HG03175 (cell line): Measurements from ENCODE around the gene ARHGDIB.

Source experiments
- ATAC-seq: cut with Tn5 transposase; IDR thresholded peaks from one replicate; pipeline ENCODE4 v1.9.1; 2021; ENCODE audit warnings: mild to moderate bottlenecking, moderate library complexity; ENCODE audit not compliant: unreplicated experiment

ARHGDIB gene

DNA sequence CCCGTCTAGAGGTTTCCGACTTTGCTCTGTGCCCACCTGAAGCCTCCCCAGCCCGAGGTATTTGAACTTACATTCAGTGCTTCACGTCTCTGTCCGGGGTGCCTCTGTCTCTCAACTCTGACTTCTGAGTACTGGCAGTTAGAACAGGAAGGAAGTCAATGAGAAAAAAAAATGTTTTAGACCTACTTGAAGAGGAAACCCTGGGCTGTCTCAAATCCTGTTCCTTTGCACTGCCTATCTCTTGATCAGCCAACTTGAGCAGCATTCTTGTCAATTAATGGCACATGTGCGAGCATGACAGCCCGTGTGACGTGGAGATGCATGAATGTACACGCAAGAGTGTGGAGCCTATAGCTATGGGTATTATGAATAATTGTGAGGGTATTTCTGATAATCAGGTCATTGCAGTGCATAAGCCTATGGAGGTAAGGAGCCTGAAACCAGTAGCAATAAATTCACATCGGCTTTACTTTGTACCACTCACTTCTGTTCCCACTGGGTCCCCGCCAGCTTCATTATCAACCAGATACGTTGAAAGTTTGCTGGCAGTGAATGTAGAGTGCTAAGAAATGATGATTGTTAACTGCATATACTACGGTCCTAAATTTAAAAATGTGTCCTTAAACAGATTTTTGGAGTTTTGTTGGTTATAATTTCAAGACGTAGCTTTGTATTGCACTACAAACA, at the start of gene ARHGDIB:
Gene ARHGDIB (minus strand): TSS at position 136 of the 687 bp plus-strand sequence. CDS start 10,889 bp downstream, outside the sequence.
- peak; percentile 71 for ATAC-seq

DNA sequence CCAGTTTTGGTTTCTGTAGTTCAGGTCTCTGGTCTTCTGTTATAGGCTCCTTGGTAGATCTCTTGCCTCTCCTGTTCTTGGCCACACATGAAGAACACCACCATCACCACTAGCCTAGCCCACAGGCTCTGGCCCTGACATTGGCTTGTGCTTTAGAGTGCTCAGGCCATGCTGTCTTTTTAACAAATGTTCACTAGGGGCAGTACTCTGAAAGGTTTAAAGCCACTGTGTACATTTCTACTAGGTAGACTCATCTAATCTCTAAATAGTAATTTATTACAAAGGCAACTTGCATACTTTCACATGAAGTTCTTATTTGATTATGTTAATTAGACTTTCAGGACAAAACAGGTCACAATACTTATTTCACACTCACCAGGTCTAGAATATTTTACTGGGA, 49.8 kb upstream of the ARHGDIB start:
- ATAC-seq = peak; percentile 53

DNA sequence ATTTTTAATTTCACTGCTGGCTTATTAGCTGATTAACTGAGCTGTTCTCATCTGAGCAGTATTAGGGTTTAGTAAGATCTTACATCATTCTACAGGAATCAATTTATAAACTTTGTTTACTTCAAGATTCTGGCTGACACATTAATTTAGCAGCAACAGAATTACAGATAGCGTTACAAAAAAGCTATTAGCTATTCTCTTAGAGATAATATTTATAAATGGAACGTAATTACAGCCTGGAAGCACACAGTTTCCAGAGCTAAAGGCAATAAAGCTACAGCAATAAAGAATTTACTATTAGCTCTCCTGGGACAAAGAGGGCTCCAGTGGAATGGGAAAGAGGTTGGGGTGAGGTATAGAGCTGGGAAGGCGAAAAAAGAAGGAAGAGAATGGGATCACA, 46.1 kb upstream of the ARHGDIB start:
- no peak for ATAC-seq

DNA sequence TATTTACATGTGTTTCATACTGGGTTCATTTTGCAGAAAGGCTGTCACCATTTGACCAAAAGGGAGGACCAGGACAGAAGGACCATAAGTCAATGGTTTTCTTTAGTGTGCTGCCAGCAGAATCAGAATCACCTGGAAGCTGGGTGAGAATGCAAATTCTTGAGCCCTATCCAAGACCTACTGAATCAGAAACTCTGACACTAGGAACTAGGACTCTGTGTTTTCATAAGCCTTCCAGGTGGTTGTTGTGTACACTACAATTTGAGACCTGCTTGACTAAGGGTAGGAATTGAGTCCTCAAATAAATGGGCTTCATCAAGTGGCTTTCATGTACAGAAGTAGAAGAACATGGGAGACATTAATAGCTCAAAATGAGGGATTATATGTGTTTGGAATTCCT, 43.7 kb upstream of the ARHGDIB start:
- ATAC-seq = no peak

DNA sequence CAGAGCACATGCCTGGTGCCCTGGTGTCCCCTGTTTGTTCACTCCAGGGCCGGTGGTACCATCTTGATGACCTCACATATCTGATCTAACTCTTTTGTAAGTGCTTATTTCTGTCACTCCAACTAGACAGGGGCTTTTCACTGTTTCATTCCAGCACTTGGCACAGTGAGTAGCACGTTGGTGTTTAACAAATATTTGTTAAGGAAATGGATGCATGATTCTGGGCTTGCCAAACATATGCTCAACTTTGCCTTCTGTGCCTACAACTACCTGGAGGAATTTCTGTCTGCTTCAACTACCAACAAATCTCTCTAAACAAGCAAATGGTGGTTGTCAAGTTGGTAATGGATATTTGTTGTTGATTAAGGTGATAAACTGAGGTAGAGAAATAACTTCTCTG, 43.0 kb upstream of the ARHGDIB start:
- ATAC-seq = no peak

DNA sequence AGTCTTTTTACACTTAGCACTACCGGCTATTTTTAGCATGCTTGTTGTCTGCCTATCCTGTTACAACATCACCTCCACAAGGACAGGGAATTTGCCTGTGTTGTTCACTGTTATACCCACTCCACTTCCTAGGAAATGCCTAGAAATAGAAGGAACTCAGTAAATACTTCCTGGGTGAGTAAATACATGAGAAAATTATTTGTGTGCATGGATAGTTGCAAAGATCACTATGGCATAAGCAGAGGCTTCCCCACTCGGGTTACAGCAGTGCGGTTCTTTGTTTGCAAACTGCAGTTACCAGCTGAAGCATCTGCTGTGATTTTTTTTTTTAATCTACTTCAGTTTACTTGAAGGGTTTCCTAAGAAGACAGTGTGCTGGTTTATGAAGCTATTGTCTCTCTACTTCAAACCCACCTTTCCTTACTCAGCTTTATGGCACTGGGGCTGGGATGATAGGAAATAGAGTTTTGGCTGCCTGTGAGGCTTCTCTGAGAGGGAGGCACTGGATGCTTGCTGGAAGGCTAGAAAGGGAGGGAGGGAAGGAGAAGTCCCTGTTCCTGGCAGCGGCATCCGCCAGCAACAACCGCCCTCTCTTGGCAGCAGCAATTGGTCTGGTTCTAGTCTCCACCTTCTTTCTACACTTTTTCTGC, 40.5 kb upstream of the ARHGDIB start:
- no peak for ATAC-seq

DNA sequence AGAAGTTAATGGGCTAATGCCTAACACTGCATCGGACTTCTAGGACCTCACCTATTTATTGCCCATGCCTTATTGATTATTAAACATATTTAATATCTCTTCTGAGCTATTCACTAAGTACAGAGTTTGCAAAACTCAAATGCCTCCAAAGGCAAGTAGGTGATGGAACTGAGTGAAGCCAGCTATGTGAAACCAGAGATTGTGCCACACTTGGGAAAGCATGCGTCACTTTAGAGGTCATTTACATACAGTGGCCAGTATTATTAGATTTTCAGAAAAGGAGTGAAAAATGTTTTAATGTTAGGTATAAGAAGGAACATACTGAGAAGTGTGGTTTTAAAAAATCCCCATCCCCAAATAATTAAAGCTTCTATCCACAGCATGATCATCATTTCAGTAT, 39.2 kb upstream of the ARHGDIB start:
- ATAC-seq = no peak

DNA sequence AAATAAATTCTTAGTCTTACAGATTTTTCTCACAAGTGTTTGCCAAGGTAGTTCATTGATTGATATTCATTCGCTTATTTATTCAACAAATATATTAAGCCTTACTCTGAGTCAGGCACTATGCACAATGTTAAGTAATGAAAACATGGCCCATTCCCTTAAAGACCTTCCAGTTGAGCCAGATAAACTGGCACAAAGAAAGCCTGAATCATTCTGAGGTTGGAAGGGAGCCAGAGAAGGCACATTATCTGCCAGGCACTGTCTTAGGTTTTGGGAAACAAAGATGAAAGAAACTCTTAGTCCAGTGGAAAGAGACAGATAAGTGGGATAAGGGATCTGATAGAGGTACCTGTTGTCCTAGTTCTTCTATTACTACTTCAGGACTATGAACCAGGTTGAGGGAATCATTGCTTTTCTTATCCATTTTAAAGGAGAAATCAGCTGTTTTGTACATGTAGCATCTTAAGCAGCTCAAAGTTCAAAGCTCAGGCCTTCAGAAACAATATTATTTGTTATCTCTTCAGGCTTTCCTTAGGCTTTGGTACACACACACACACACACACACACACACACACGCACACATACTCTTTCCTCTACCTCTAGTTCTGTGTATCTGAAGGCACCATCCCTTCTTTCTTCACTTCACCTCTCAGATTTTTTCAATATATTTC, 38.4 kb upstream of the ARHGDIB start:
- ATAC-seq = no peak

DNA sequence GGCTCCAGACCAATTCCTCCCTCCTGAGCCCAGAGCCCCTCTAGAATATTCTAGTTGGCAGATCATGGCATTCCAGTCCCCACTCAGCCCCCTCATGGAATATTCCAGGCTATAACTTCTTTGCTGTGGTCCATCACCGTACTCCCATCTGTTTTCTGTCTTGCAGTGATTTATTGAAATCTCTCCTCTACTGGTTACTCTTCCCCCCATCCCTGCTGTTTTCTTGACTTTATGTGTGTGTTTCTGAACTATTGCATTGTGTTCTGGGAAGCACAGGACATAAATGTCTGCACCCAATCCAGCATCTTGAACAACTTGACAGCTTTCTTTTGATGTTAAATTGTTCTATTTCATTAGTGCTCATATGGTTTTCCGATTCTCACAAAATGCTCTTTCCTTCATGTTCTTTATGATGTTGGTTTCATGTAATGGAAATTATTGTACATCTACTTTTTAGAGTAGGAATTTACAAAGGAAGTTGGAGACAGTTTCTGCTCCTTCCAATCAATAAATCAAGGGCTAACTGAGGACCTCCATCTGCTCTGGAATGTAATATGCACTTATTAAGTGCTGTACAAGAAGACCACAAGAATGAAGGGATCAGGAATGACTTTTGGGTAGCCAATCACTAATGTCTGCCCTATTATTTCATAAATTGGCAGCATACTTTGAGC, 37.8 kb upstream of the ARHGDIB start:
- ATAC-seq = no peak

DNA sequence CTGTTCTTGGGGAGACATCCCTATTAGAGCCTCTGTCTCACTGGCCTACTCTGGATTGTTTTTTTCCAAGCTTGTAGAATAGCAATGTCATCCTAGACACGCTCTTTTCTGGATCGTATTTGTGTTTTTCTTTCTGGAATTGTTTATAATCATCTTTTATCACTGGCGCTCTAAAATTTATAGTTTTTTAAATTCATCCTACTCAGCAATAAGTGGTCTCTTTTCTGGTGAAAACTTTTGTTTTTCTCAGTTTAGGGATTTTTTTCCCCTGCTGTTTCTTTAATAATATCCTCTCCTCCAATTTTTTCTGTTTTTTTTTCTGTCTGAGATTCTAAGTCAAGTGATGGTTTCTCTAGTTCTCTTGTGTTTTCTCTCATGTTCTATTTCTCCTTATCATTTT, 36.6 kb upstream of the ARHGDIB start:
- ATAC-seq = no peak

DNA sequence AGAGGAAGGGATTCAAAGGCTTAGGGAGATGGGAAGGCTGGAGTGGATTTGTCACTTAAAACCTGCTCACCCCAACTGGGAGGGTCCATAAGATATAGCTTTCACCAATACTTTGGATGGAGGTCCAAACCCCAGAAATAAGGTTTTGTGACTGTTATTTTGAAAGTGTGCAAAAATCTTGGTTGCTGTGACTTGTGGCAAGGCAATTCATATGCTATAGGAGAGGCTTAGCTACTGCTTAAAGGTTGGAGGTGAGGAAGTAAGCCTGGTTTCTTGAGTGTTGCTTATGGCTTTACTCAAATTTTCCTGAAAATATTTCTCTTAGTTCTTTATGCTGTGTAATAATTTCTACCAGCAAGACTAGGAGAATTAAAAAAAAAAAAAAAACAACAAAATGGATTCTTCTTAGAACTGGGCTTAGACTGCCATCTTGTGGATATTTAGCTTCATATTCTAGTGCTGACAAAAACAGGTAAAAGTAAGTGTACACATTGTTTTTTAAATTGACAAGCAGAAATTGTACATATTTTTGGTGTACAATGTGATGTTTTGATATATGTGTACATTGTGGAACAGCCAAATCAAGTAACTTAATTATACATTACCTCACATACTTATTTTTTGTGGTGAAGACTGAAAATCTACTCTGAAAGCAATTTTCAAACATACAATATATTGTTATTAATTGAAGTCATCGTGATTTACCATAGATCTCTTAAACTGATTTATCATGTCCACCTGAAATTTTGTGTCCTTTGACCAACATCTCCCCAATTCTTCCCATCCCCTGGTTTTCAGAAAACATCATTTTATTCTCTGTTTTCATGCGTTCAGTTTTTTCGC, 34.4 kb upstream of the ARHGDIB start:
- no peak for ATAC-seq

DNA sequence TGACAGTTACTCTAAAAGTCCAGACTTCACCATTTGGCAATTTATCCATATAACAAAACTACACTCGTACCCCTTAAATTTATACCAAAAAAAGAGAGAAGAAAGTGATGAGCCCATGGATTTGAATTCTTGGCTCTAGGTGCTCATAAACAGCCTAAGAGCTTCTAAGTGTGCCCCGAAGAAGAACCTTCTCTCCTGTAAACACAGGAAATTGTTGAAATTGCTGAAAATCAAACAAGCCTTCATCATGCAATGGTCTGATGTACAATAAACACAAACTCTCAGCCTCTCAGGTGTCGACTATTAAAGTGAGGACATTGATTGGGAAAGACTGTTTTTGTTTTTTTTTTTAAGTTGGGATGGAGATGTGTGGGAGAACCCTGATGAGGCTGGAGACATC, 33.2 kb upstream of the ARHGDIB start:
- no peak for ATAC-seq

DNA sequence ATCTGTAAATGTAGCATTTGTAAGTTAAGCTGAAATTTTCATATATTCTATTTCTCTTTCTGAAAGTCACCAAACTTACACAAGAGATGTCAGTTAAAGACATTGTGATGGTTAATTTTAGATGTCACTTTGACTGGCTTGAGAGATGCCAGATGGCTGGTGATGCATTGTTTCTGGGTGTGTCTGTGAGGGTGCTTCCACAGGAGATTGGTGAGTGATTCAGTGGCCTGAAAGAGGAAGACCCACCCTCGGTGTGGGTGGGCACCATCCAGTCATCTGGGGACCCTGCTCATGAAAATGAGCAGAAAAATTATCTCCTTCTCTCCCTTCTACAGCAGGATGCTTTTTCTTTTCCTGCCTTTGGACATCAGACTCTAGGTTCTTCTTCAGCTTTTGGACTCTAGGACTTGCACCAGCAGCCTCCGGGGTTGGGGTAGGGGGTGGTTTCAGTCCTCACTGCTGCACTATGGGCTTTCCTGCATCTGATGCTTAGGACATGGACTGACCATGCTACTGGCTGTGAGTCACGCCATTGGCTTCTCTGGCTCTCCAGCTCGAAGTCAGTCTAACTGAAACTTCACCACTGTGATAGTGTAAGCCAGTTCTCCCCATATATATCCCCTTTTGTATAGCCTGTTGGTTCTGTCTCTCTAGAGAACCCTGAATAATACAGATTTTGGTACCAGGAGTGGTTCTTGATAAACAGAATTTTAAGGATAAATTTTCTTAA, 32.3 kb upstream of the ARHGDIB start:
- ATAC-seq = no peak

DNA sequence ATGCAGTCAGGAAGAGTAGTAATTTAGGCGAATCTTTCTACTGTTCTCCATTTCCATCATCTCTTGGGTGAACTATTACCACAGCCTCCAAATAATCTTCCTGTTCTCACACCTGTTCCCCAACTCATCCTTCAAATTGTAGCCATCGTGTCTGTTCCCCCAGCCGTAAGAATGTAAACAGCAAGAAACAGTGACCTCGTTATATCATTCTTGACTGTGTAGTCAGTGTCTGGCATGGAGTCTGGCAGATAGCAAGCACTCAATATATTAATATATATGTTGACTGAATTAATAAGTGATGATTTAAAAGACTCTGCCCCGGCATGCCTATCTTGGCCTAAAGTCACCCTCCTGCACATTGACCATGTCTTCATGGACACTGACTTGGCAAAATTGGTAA, 31.7 kb upstream of the ARHGDIB start:
- ATAC-seq = no peak

DNA sequence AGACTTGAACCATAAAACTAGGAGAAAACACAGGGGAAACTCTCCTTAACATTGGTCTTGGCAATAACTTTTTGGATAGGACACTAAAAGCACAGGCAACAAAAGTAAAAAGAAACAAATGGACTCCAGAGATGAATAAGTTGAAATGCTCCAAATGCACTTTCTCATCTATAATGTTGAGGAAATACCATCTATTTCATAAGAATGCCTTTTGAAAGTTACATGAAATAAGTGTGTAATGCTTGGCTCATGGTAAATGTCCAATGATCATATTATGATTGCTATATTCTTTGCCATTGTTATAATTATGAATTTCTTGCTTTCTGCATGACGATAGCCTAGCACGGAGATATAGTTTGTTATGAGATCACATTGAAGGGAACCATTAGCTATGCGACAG, 31.3 kb upstream of the ARHGDIB start:
- ATAC-seq = no peak

DNA sequence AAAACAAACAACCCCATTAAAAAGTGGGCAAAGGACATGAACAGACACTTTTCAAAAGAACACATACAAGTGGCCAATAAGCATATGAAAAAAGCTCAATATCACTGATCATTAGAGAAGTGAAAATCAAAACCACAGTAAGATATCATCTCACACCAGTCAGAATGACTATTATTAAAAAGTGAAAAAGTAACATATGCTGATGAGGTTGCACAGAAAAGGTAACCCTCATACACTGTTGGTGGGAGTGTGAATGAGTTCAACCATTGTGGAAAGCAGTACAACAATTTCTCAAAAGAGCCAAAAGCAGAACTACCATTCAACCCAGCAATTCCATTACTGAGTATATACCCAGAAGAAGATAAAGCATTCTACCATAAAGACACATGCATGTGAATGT, 29.7 kb upstream of the ARHGDIB start:
- no peak for ATAC-seq

DNA sequence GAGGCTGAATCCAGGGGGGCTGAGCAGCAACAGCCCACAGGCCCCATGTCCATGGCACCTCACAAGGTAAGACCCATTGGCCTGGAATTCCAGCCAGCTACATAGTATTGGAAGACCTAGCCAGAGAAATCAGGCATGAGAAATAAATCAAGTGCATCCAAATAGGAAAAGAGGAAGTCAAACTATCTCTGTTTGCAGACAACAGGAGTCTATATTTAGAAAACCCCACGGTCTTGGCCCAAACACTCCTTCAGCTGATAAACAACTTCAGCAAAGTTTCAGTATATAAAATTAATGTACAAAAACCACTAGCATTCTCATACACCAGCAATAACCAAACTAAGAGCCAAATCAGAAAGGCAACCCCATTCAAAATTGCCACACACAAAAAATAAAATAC, 28.4 kb upstream of the ARHGDIB start:
- ATAC-seq = peak; percentile 49

DNA sequence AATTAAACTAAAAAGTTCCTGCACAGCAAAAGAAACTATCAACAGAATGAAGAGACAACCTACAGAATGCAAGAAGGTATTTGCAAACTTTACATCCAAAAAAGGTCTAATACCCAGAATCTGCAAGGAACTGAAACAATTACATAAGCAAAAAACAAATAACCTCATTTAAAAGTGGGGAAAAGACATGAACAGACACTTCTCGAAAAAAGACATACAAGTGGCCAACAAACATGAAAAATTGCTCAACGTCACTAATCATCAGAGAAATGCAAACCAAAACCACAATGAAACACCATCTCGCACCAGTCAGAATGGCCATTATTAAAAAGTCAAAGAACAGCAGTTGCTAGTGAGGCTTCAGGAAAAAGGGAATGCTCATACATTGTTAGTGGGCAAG, 26.6 kb upstream of the ARHGDIB start:
- no peak for ATAC-seq

DNA sequence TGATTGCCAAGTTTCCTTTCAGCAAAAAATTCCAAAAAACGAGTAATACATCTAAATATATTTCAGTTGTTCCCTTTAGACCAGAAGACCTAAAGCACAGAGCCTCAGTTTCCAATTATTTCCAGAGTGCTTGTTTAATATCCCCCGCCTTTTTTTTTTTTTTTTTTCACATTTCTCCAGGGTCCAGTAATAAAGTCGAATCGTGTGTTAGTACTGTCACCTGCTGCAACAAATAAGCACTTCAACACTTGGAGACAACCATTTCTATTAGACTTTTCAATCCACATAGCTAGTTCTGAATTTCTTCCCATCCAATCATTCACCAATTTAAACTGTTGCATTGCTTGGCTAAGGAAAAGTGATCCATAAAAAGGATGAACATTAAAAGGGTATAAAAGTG, 25.0 kb upstream of the ARHGDIB start:
- no peak for ATAC-seq

DNA sequence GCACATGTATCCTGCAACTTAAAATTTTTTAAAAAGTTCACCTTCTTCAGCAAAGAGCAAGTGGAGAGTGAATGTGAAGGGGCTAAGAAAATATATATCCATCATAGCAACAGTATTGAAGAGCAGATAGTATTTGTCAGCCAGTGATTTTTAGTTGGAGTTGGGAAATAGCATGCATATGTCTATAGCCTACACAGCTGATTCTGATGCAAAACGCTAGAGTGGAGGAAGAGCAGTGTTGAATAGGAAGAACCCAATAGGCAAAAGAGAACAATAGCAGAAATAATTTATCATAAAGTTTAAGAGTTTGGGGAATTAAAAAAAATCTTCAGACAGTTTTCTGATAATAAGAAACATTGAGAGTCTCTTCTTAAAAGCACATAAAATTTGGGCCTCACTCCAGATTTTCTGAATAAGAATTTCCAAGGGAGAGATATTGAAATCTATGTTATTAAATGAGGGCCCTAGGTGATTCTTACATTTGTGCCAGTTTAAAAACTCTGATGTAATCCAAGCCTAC, 23.4 kb upstream of the ARHGDIB start:
- no peak for ATAC-seq
